HepG2 (cell line): ENCODE measurements around the gene CD248. TPM values are rescaled to one million over a fixed set of nuclear protein-coding genes. Genes with fewer than 3 reads are reported as not detected.

ENCODE experiments used
- BCL3 ChIP-seq: sonication (generic); formaldehyde crosslinking; IDR thresholded peaks from 2 replicates; pipeline ENCODE4 v1.5.1; 2020; ENCODE audit warnings: mild to moderate bottlenecking, missing genetic modification reagents, moderate library complexity
- PPARG ChIP-seq: conservative IDR thresholded peaks from 2 replicates; pipeline ENCODE4 v1.6.1; 2016; ENCODE audit warnings: missing biosample characterization, missing genetic modification reagents
- PRMT3 ChIP-seq: sonication (generic); formaldehyde crosslinking; IDR thresholded peaks from 2 replicates; pipeline ENCODE4 v1.8.1; 2022; ENCODE audit warnings: low read depth, mild to moderate bottlenecking, moderate library complexity, missing genetic modification reagents, borderline replicate concordance
- RELA ChIP-seq: sonication (generic); formaldehyde crosslinking; IDR thresholded peaks from 2 replicates; pipeline ENCODE4 v1.4.0; 2020; ENCODE audit warnings: missing genetic modification reagents
- ZNF562 ChIP-seq: sonication (generic); formaldehyde crosslinking; IDR thresholded peaks from 2 replicates; pipeline ENCODE4 v1.8.0; 2022; ENCODE audit warnings: missing genetic modification reagents, borderline replicate concordance
- ZNF646 ChIP-seq: sonication (generic); formaldehyde crosslinking; IDR thresholded peaks from 2 replicates; pipeline ENCODE4 v1.9.0; 2021; ENCODE audit warnings: mild to moderate bottlenecking, missing genetic modification reagents
- ZNF670 ChIP-seq: sonication (generic); formaldehyde crosslinking; IDR thresholded peaks from 2 replicates; pipeline ENCODE4 v1.8.0; 2022; ENCODE audit warnings: mild to moderate bottlenecking, missing genetic modification reagents, borderline replicate concordance
- ZNF891 ChIP-seq: sonication (generic); formaldehyde crosslinking; IDR thresholded peaks from 2 replicates; pipeline ENCODE4 v1.5.0; 2020; ENCODE audit warnings: mild to moderate bottlenecking, missing genetic modification reagents
- polyA plus RNA-seq, 8 experiments: library from polyadenylated mRNA; depleted of rRNA in 3 of 8; stranded (reverse) in 7 of 8; unstranded in 1 of 8; fragments of >200 nt; fragmentation: Illumina TruSeq in 4 of 8; extraction: Trizol in 4 of 8; gene quantifications; 2 replicates each; pipeline versions ENCODE4 v1.2.1 to v1.2.3, GENCODE V29; 2011 to 2016; ENCODE audit warnings: low read depth in 4 of 8, missing spikeins in 1 of 8, mixed read lengths in 1 of 8; ENCODE audit not compliant: insufficient read depth in 1 of 8
- total RNA-seq, 5 experiments: library from RNA; depleted of rRNA; stranded (reverse); fragments of >200 nt; fragmentation: Illumina TruSeq; extraction: Trizol; gene quantifications; 2 replicates each; pipeline ENCODE4 v1.2.3, GENCODE V29; 2016; ENCODE audit warnings: low read depth in 1 of 5
- TF ChIP-seq, protein P1 (sequence below): sonication (generic); formaldehyde crosslinking; IDR thresholded peaks from 2 replicates; pipeline ENCODE4 v1.5.0; 2020; ENCODE audit warnings: missing genetic modification reagents
- TF ChIP-seq, protein P2 (sequence below): sonication (generic); formaldehyde crosslinking; IDR thresholded peaks from 2 replicates; pipeline ENCODE4 v1.9.0; 2021; ENCODE audit warnings: missing genetic modification reagents, borderline replicate concordance
- TF ChIP-seq, protein P3 (sequence below): conservative IDR thresholded peaks from 2 replicates; pipeline ENCODE4 v1.6.1; 2018; ENCODE audit warnings: missing genetic modification reagents
- TF ChIP-seq, protein P4 (sequence below): IDR thresholded peaks from 2 replicates; pipeline ENCODE4 v1.6.1; 2012; ENCODE audit warnings: inconsistent platforms

The CD248 gene
- total and polyA plus RNA-seq, 2 of the 13 experiments (the other 11 are each of a cell fraction or from before 2014, with no cell fraction given): 0.25 to 0.35 TPM

- TF ChIP-seq ZNF670 (CRISPR knock-in tag) (no peak), RELA (CRISPR knock-in tag) (no peak), ZNF562 (CRISPR knock-in tag) (no peak), PPARG (0 out of 2 replicates have a peak, but pooled peaks have one; percentile 9), ZNF646 (CRISPR knock-in tag) (no peak), BCL3 (CRISPR knock-in tag) (0 out of 2 replicates have a peak, but pooled peaks have one; percentile 7), PRMT3 (no peak), ZNF891 (CRISPR knock-in tag) (0 out of 2 replicates have a peak, but pooled peaks have one; percentile 30)
- TF ChIP-seq, protein P1, sequence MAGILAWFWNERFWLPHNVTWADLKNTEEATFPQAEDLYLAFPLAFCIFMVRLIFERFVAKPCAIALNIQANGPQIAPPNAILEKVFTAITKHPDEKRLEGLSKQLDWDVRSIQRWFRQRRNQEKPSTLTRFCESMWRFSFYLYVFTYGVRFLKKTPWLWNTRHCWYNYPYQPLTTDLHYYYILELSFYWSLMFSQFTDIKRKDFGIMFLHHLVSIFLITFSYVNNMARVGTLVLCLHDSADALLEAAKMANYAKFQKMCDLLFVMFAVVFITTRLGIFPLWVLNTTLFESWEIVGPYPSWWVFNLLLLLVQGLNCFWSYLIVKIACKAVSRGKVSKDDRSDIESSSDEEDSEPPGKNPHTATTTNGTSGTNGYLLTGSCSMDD (CRISPR knock-in tag): no peak
- TF ChIP-seq, protein P2, sequence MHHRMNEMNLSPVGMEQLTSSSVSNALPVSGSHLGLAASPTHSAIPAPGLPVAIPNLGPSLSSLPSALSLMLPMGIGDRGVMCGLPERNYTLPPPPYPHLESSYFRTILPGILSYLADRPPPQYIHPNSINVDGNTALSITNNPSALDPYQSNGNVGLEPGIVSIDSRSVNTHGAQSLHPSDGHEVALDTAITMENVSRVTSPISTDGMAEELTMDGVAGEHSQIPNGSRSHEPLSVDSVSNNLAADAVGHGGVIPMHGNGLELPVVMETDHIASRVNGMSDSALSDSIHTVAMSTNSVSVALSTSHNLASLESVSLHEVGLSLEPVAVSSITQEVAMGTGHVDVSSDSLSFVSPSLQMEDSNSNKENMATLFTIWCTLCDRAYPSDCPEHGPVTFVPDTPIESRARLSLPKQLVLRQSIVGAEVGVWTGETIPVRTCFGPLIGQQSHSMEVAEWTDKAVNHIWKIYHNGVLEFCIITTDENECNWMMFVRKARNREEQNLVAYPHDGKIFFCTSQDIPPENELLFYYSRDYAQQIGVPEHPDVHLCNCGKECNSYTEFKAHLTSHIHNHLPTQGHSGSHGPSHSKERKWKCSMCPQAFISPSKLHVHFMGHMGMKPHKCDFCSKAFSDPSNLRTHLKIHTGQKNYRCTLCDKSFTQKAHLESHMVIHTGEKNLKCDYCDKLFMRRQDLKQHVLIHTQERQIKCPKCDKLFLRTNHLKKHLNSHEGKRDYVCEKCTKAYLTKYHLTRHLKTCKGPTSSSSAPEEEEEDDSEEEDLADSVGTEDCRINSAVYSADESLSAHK (CRISPR knock-in tag): no peak
- TF ChIP-seq, protein P3, sequence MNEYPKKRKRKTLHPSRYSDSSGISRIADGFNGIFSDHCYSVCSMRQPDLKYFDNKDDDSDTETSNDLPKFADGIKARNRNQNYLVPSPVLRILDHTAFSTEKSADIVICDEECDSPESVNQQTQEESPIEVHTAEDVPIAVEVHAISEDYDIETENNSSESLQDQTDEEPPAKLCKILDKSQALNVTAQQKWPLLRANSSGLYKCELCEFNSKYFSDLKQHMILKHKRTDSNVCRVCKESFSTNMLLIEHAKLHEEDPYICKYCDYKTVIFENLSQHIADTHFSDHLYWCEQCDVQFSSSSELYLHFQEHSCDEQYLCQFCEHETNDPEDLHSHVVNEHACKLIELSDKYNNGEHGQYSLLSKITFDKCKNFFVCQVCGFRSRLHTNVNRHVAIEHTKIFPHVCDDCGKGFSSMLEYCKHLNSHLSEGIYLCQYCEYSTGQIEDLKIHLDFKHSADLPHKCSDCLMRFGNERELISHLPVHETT (CRISPR knock-in tag): no peak
- TF ChIP-seq, protein P4, sequence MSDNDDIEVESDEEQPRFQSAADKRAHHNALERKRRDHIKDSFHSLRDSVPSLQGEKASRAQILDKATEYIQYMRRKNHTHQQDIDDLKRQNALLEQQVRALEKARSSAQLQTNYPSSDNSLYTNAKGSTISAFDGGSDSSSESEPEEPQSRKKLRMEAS: peak; percentile 30; the same call in 1 of the 2 replicates
Observed at GRCh38 chr11:66313321-66314185, 3.3 kb downstream of the CD248 start (continued).
